NCI-H2227 treated with DMSO at 0.1 percent for 48 hours (cell line): ENCODE measurements around the gene CHMP4B.

Experiments
- DNase-seq: peaks from one replicate; lab custom pipeline; 2025; lab: John Stamatoyannopoulos, UW

Gene CHMP4B

GRCh38 chr20:33864324-33864963 lies 53.3 kb downstream of the CHMP4B start:
- DNase-seq, result no peak

GRCh38 chr20:33865761-33866370 lies 54.7 kb downstream of the CHMP4B start:
- DNase-seq, result no peak

DNA sequence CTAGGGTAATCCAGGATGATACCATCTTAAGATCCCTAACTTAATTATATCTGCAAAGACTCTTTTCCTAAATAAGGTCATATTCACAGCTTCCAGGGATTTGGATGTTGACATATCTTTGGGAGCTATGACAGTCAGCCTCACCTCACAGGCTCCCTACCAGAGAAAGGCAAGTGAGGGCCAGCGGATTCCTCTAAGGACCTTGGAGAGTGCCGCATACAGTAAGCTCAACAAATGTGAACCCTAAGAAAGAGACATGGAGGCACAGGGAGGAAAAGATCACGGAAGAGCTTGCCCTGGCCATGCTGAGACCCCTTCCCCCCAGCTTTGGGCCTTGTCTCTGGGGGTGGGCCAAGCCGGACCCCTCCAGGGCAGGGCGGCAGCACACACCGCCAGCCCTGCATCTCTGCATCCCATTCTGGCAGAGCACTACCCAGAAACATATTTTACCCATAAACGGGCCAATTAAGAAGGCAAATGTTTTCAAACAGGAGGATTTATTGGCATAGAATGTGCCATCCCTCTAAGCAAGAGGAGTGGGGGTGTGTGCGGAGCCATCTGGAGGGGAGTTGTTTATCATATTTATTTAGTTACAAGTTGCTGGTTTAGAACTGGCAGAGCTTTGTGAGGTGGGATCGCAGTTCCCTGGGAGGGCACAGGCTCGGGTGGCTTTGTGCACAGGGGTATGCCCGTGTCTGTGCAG lies 55.4 kb downstream of the CHMP4B start:
- DNase-seq, result no peak

DNA sequence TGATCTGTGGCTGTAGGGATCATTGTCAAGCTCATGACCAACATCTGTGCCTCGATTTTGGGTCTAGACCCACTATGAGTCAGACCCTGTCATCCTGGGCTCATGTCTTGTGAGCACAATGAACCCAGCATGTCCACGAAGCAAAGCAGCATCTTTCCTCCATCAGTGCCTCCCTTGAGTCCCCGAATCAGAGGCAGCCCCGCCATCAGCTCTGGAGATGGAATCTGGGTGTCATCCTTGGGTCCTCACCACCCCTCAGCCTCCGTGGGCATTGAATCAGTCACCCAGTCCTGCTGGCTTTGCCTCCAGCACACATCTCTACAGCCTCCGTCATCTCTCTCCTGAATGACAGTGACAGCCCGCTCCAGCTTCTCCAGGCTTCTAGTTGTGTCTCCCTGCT lies 56.9 kb downstream of the CHMP4B start:
- DNase-seq, result no peak

DNA sequence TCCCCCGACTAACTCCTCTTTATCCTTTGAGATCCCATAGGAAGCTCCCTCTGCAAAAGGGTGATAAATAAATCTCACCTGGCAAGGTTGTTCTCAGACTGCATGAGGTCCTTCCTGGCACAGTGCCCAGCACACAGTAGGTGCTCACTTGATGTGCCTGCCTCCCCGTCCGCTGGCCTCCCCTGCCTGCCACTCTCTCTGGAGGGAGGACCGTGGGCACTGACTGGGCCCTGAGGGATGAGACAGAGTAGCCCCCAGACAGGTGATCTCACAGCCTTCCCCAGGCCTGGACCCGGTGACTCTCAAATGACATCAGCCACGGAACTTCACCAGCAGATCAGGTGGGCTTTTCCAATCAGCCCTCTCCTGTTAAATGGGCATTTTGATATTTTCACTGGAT lies 57.4 kb downstream of the CHMP4B start:
- DNase-seq, result no peak

GRCh38 chr20:33869283-33869682 lies 58.1 kb downstream of the CHMP4B start:
- DNase-seq, result no peak

- no peak for DNase-seq
These were observed 60.2 kb downstream of the CHMP4B start for GRCh38 chr20:33871362-33871761.

- no peak for DNase-seq
These were observed 63.0 kb downstream of the CHMP4B start for GRCh38 chr20:33874129-33874528.

DNA sequence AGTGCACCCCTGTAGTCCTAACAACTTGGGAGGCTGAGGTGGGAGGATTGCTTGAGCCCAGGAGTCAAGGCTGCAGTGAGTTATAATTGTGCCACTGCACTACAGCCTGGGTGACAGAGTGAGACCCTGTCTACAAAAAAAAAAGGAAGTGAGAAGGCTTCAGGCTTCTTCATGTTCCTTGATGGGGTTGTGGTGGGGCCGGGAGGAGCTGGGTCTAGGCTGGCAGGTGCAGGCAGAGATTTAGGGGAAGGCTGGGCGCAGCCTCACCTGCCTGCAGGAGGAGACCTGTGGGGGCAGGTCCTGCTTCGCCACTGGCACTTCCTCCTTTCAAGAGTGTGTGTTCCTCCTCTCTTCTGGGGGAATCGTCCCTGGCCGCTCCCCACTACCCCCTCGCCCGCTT lies 63.9 kb downstream of the CHMP4B start:
- DNase-seq, result no peak

DNA sequence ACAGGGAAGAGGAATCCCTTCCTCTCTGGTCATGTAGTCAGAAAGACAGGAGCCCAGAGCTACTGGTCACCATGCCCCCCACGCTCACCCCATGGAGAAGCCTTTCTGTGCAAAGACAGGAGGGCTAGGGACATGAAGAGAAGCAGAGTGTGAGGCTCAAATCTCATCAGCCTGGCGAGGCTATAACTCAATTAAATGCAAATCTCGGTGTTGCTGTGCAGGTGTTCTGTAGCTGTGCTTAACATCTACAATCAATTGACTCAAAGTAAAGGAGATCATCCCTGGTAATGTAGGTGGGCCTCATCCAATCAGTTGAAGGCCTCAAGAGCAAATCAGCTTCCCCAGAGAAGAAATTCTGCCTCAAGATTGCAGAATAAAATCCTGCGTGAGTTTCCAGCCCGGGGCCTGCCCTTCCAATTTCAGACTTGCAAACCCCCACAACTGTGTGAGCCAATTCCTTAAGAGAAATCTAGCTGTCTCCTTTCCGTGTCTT lies 64.4 kb downstream of the CHMP4B start:
- no peak for DNase-seq

GRCh38 chr20:33878583-33878982 lies 67.4 kb downstream of the CHMP4B start:
- DNase-seq, result no peak

DNA sequence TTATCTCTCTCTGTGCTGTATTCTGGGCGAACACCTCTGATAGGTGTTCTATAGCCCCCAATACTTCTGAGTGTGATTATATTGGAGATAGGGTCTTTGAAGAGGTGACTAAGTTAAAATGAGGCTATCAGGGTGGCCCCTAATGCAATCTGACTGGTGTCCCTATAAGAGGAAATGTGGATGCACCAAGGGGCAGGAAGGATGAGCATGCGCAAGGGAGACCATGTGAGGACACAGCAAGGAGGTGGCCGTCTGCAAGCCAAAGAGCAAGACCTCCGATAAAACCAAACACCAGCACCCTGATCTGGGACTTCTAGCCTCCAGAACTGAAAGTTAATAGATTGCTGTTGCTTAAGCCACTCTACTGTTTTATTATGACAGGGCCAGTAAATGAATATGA lies 69.2 kb downstream of the CHMP4B start:
- DNase-seq, result no peak

GRCh38 chr20:33881989-33882388 lies 70.8 kb downstream of the CHMP4B start:
- DNase-seq, result no peak

GRCh38 chr20:33882481-33882880 lies 71.3 kb downstream of the CHMP4B start:
- DNase-seq, result no peak

- peak; percentile 23 for DNase-seq
These were observed 72.0 kb downstream of the CHMP4B start for GRCh38 chr20:33883164-33883563.

- DNase-seq, result no peak
These were observed 73.5 kb downstream of the CHMP4B start for GRCh38 chr20:33884633-33885032.

DNA sequence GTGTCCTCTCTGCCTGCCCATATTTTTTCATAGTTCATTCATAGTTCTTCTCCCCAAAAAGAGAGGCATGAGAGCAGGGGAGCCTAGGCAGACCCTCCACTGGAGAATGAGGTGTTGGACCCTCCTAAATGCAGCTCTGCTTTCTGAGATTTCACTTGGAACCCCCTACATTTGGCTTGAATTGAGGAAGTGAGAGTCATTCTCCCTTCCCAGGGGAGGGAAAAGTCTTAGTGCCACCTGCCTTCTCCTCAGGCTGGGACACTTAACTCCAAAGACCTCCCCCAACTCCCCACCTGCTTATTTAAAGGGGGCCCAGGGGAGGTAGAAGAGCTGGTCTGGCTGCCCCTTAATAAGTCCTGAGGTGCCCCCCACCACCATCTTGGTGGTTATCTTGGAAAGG lies 78.2 kb downstream of the CHMP4B start:
- no peak for DNase-seq

- DNase-seq, result no peak
These were observed 79.4 kb downstream of the CHMP4B start for GRCh38 chr20:33890557-33890956.

GRCh38 chr20:33893314-33893713 lies 82.2 kb downstream of the CHMP4B start:
- DNase-seq, result no peak

GRCh38 chr20:33894798-33895197 lies 83.7 kb downstream of the CHMP4B start:
- no peak for DNase-seq

GRCh38 chr20:33896509-33896908 lies 85.4 kb downstream of the CHMP4B start:
- DNase-seq, result peak; percentile 15

DNA sequence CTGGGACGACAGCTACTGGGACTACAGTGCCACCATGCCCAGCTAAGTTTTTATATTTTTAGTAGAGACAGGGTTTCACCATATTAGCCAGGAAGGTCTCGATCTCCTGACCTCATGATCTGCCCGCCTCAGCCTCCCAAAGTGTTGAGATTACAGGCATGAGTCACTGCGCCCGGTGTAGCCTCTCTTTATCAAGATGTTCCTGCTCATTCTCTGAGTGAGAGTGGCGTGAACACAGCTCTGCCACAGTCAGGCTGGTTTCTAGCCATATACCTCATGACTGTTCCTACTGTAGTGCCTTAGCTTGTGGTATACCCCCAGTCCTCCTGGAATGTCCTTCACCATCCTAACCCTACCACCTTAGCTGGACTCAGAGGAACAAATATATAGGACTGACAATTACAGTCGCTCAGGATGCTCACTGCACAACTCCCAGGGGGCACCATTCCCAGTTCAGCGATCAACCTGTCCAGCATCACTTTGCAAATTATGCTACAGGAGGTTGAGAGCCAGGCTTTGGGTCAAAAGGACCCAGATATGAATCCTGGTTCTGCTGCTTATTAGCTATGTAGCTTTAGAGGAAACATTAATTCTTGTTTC lies 86.3 kb downstream of the CHMP4B start:
- no peak for DNase-seq

GRCh38 chr20:33899106-33899505 lies 88.0 kb downstream of the CHMP4B start:
- no peak for DNase-seq
